ENCODE results near the gene POFUT1. TPM values are rescaled to one million over a fixed set of nuclear protein-coding genes. Genes with fewer than 3 reads are reported as not detected.

POFUT1 gene
- total and polyA plus RNA-seq, 2 of the 8 experiments (the other 6 are each of a cell fraction or from before 2014, with no cell fraction given), result 19.4 to 24.4 TPM

DNA sequence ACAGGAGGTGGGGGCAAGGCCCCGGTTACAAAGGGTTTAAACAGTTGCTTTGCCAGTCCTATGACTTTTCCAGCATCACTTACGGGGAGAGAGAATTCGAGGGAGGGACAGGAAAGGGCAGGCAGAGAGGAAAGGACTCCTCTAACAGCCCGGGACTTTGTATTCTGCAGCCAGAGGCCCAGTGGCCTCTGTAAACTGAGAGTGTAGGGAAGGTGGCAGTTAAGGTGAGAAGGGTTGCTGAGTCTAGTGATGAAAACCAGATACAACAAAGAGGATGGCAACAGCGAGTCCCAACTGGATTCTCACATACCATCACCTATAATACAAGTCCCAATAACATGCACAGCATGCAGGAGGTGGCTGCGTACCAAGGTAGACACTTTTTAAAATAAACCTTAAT lies 13.7 kb upstream of the POFUT1 start:
- H3K79me2 ChIP-seq (ENCODE audit: control insufficient read depth in 1 of 2, insufficient read depth in 2 of 2, low read length in 2 of 2), result peaks cover 0 to 4% of the 10 kb centered on the region in 2 experiments; a peak in 1 of 4 replicates
- ChIA-PET CTCF (ENCODE audit: partially characterized antibody) (no interaction called here), POLR2A (ENCODE audit: partially characterized antibody) (no interaction called here)
- no peak overlapping the region for H3K27ac ChIP-seq (ENCODE audit: low read depth, low read length)
- H3K36me3 ChIP-seq (ENCODE audit: control insufficient read depth in 2 of 4, insufficient read depth in 4 of 4, low read length in 3 of 4), result peaks cover 32 to 41% (median 35%) of the 10 kb centered on the region in 4 experiments
- H4K91ac ChIP-seq (replicated peaks; ENCODE audit: insufficient read length, low read length), result no peak overlapping the region
- H2AK5ac ChIP-seq (ENCODE audit: low read depth, low read length), result no peak overlapping the region
- H3K4me3 ChIP-seq (ENCODE audit: extremely low read depth in 1 of 4, insufficient read depth in 2 of 4, low read depth in 3 of 4, low read length in 4 of 4), result no peak overlapping the region
- TF ChIP-seq SP1 (IDR thresholded peaks at IDR 0.05; ENCODE audit: low read depth, low read length) (no peak), CBX5 (IDR thresholded peaks at IDR 0.05; ENCODE audit: low read depth, low read length) (no peak)
- H4K20me1 ChIP-seq (replicated peaks in 1 of 2; ENCODE audit: control insufficient read depth in 1 of 2, insufficient read depth in 2 of 2, low read length in 2 of 2), result peaks cover 12 to 13% of the 10 kb centered on the region in 2 experiments
- no peak overlapping the region for H2BK20ac ChIP-seq (ENCODE audit: low read length)
- H2BK15ac ChIP-seq (ENCODE audit: low read length), result no peak overlapping the region
- no peak overlapping the region for H4K5ac ChIP-seq (ENCODE audit: insufficient read length, low read depth, low read length)
- H3K56ac ChIP-seq (replicated peaks; ENCODE audit: insufficient read length, low read depth, low read length), result no peak overlapping the region
- no peak overlapping the region for H2BK12ac ChIP-seq (ENCODE audit: low read depth, low read length)
- peaks cover 4% of the 10 kb centered on the region; the same call in 1 of the 2 replicates for H3K23me2 ChIP-seq (ENCODE audit: low read depth, low read length)
- H2BK120ac ChIP-seq (replicated peaks; ENCODE audit: low read depth, low read length), result no peak overlapping the region
- no peak overlapping the region for H3K9ac ChIP-seq (replicated peaks in 1 of 4; ENCODE audit: extremely low read depth in 1 of 4, low read depth in 3 of 4, low read length in 3 of 4)
- no peaks in the 10 kb centered on the region for H3K27me3 ChIP-seq (replicated peaks in 1 of 4; ENCODE audit: control insufficient read depth in 3 of 4, extremely low read depth in 1 of 4, insufficient read depth in 3 of 4, low read length in 3 of 4)
- H3K23ac ChIP-seq (ENCODE audit: insufficient read length), result no peak overlapping the region
- no peak overlapping the region for H2BK5ac ChIP-seq (ENCODE audit: low read depth, low read length)
- no peak overlapping the region for H4K8ac ChIP-seq (ENCODE audit: extremely low read depth, insufficient read depth, low read length)
- DNase-seq (ENCODE audit: low read depth in 1 of 2, low spot score in 2 of 2) (no peak), FAIRE-seq (no peak)
- H3K18ac ChIP-seq (ENCODE audit: extremely low read depth, low read length), result no peak overlapping the region
- no peak overlapping the region for H3K4ac ChIP-seq (replicated peaks; ENCODE audit: insufficient read length, low read depth, low read length)
- H3K14ac ChIP-seq (ENCODE audit: insufficient read length), result no peak overlapping the region
- peaks cover 0 to 2% of the 10 kb centered on the region in 2 experiments; a peak in 1 of 4 replicates for H3K9me3 ChIP-seq (ENCODE audit: insufficient read depth in 2 of 2, low read depth in 1 of 2, low read length in 1 of 2)
- WGBS, 2 experiments (ENCODE audit: extremely low coverage in 1 of 2, insufficient coverage in 1 of 2, insufficient read length in 1 of 2, insufficient replicate concordance in 2 of 2, low coverage in 1 of 2, low lambda C conversion rate in 2 of 2, missing lambda C conversion rate in 1 of 2), result 92% methylated on average over 6 of the region's 6 CpGs; no CpG with 5 or more reads in 1 of the 2 experiments
- peaks cover 2 to 20% (median 15%) of the 10 kb centered on the region in 4 experiments for H3K4me1 ChIP-seq (replicated peaks in 1 of 4; ENCODE audit: control insufficient read depth in 3 of 4, insufficient read depth in 4 of 4, low read length in 3 of 4)
- H2AFZ ChIP-seq (ENCODE audit: low read length), result no peak overlapping the region
- H3K79me1 ChIP-seq (ENCODE audit: low read depth, low read length), result no peaks in the 10 kb centered on the region
- H3K4me2 ChIP-seq (ENCODE audit: insufficient read depth in 1 of 2, low read depth in 2 of 2, low read length in 2 of 2), result no peak overlapping the region
